IPS-NIHi7 (cell line): Measurements from ENCODE around the gene SIPA1L3.

Experiments
- DNase-seq: peaks from one replicate; pipeline ENCODE4 v3.0.0; 2012; ENCODE audit warnings: mixed read lengths; ENCODE audit errors: extremely low spot score

SIPA1L3 gene

DNA sequence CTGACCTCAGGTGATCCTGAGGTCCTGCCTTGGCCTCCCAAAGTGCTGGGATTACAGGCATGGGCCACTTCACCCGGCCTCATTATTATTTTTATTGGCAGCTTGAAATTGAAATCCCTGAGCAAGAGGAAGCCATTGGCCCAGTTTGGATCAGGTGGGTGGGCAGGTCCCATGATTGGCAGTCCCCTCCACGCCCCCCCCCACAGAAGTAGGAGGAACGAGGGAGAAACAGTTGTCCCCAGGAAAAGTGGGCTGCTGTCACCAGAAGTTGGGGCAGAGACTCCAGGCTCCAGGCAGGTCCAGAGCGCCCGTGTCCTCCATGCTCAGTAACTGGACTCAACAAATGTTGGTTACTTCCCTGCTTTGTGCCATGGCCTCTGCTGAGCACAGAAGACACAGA, 70.4 kb downstream of the SIPA1L3 start:
- no peak for DNase-seq

DNA sequence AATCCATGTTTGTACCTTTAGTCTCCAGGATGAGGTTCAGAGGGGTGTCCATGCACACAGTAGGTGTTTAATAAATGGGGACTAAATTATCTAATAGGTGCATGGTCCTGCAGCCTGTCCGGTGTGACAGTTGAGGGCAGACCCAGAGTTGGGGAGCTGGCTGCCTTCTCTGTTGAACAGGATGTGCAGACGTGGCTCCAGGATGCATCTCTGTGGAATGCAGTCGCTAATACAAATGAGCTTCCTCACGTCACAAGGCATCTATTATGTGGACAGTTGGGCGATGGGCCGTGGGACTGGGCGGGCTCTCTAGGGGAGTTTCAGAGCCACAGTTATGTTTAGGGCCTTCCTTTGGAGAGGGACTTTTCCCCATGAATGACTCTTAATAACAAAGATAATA, 71.0 kb downstream of the SIPA1L3 start:
- no peak for DNase-seq

DNA sequence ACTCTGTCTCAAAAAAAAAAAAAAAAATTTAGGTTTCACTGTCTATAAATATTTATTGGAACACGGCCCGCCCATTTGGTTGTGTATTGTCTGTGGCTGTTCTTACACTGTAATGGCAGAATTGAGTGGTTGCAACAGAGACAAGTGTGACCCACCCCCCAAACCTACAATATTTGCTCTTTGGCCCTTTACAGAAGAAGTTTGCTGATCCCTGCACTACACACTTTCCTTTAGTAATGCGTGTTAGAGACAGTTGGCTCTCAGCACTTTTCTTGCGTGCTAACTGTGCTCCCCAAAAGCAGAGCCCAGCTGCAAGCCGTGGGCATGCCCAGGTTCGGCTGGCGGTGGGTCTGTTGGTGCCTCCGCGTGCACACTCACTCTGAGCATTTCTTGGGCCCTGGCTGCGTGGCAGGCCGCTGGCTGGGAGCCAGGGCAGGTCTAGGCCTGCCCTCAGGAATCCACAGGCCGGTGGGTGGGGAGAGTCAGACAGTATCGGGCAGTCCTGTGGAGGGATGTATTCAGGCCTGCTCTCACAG, 72.6 kb downstream of the SIPA1L3 start:
- DNase-seq: no peak

DNA sequence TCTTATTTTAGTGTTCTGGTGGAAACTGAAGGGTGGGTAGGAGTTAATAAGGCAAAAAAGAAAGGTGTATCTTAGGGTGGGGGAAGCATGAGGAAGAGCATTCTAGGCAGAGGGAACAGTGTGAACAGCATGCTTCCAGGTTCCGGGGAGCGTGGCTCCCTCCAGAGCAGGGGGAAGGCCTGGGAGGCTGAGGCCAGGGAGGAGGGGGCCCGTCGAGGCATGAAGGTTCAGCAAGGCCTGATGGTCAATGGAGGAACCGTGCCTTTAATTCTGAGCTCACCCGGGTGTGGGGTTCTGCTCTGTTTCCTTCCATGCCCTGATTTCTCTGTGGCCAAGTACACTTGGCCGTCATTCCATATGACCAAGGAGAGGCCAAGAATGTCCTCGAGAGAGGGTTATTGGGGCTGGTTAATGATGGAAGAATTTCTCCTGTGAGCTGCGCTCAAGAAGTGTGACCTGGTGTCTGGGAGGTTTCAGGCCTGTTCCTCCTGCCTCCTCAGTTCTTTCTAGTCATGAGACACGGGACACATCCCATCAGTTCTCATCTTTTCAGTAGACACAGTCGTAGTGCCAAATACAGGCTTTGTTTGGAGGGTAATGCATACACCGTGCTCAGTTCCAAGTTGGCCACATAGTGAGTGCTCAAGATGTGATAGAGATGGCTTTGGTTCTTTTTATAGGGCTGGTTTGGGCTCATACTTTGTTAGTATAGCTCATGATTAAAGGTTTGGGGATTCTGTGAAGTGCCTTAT, 73.6 kb downstream of the SIPA1L3 start:
- DNase-seq: no peak

DNA sequence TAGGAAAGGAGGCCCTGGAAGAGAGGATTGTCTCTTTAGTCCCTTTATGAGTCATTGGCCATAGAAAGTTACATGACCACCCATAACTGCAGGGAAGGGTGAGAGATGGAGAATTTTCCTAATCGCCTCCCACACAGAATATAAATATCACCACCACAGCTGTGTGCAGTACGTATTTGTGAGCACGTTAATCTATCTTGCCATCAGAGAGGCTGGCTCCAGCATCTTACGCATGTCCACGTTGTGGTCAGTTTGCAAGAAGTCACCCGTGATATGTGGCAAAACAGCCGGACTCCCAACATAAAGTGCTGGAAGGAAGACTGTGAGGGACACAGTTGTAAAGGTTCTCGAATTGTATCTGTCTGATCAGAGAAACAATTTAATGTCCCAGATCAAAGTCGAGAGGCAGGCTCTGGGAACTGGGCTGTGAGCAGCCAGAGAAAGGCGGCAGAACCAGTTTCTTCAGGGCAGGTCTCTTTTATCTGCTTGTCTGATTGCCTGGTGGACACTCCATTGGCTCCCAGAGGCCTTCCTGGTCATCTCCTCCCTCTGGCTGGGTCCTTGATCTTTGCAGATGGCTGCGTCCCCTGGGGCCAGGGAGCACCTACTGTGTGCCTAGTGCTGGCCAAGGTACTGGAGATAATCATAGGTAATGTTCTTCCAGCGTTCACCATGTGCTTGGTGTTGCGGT, 74.9 kb downstream of the SIPA1L3 start:
- no peak for DNase-seq

DNA sequence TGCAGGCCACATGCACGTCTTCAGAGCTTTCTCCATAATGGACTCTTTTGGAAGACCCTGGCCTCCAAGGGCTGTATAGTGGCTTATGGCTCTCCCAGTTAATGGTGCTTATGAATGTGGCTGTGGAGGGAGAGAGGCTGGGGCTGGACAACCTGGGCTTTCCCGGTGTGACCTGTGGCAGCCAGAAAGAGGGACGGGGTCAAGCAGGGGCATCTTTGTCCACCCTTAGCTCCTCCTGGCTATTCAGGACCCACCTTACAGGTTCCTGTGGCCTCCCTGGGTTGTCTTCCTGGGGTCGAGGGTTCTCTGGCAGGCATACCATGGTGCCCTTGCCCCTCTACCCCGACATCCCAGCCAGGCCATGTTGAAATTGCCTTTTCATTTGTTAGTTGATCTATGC, 75.6 kb downstream of the SIPA1L3 start:
- DNase-seq: no peak

DNA sequence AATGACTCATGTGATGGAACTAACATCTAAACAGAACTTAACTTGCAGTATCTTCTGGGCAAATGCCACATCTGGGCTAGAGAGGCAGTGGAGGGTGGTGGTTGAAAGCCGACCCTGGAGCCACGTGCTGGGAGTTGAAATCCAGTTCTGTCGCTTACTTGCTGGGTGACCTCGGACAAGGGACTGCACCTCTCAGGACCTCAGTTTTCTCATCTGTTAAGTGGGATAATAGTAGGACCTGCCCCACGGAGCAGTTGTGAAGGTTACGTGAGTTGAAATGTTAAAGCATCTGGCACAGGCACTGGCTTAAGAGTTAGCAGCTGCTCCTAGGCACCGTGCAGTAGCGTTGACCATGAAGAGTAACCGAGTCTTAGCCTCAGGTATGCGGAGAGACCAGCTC, 76.1 kb downstream of the SIPA1L3 start:
- DNase-seq: no peak

- no peak for DNase-seq
Measured at GRCh38 chr19:37983916-37984315, 76.9 kb downstream of the SIPA1L3 start.

DNA sequence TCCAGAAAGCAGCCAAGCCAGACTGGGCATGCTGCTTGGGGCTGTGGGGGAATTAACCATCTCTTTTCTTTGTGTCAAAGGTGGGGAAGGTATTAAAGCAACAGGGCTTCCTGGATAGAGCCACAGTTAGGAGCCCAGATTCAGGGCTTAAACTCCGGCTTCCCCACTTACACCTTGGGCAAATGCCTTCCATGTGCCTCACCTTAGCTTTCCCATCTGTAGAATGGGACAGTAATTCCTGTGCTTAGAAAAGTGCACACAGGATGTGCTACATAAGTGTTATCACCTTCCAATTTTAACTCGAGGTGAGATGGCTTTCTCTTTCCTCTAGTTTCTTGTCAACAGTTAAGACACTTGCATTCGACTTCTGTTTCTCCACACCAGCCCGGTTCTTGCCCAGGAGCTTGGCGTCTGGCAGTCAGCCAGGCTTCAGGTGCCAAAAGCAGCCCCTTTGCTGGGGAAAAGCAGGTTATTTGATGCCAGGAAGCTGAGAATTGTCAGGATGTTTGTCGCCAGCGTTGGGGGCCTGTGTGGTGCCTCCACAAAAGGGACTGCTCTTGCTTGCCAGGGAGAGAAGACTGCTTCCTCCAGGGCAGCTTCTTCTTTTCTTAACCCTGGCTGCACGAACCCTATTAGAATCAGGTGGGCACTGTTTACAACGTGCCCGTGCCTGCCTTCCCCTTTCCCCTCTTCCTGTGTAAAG, 79.2 kb downstream of the SIPA1L3 start:
- DNase-seq: no peak

DNA sequence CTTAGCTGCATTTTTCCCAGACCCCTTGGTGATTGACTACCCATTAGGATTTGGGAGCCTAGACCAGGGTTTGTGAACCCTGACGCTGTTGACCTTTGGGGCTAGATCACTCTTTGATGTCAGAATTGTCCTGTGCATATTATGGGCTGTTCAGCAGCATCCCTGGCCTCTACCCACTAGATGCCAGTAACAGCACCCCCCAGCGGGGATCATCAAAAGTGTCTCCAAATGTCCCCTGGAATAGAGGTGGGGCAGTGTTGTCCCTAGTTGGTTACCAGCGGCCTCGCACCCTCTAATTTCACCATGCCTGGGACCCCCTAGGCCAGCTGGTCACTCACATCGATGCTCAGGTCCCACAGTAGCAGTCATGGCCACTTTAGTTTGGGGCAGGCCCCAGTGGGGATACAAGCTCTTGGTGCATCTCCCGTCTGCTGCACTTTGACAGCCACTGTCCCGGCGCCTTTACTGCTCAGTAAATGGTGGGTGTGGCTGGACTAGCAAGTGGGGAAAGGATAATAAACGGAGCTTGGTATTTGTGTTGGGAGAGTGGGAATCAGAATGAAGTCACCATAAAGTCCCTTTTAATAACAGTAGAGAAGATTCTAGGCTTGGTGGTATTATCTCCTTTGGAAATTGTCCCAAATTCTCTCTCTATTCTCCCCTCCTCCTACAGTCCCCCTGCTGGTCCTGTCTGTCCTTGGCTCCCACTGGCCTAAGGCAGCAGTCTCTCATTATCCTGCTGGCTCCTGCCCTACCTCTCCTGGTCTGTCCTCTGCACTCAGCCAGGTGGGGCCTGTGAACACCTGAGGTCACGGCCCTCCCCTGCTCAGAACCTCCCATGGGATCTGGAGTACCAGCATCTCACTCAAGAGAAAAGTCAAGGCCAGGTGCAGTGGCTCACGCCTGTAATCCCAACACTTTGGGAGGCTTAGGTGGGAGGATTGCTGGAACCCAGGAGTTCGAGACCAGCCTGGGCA, 80.6 kb downstream of the SIPA1L3 start:
- DNase-seq: no peak

DNA sequence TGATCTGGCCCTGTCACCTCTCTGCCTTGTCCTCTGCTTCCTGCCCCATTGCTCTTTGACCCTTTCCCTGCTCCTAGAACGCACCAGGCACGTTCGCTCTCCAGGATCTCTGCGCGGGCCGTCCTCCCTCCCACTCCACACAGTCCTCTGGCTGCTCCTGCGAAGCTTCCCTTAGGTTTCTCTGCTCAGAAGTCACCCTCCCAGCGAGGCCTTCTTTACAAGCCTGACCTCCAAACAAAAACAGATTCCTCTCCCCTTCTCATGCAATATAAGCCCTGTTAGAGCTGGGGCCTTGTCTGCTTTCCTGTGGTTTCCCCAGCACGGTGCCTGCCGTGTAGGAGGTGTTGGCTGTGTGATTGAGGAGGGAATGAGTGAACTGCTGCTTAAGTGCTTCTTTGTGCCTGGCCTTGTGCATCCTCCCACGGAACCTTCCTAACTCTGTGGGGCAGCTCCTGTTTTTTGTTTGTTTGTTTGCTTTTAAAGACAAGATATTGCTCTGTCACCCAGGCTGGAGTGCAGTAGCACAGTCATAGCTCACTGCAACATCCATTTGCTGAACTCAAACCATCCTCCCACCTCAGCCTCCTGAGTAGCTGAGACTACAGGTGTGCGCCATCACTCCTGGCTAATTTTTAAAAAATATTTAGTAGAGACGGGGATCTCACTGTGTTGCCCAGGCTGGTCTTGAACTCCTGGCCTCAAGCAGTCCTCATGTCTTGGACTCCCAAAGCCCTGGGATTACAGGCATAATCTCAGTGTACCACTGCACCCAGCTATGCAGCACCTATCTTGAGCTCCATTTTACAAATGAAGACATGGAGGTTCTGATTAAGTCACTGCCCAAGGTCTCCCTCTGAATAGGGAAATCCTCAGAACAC, 82.0 kb downstream of the SIPA1L3 start:
- peak; percentile 32 for DNase-seq

DNA sequence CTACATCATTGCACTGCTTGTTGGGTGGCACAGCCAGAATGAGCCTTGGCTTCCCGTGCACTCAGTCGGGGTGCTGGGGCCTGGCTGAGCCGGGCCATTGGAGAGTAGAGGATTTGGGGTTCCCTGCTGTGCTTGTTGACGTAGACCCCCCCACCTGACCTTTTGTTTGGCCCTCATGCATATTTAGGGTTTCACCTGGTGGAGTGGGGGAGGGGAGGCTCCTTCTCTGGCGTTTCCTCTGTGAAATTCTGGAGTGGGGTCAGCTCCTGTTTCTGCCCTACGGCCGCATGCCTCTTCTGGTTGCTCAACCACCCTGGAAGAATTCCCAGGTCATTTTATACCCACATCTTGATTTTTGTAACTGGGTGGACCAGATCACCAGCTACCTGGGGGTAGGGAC, 82.8 kb downstream of the SIPA1L3 start:
- no peak for DNase-seq

- no peak for DNase-seq
Measured at GRCh38 chr19:37990362-37990761, 83.4 kb downstream of the SIPA1L3 start.

DNA sequence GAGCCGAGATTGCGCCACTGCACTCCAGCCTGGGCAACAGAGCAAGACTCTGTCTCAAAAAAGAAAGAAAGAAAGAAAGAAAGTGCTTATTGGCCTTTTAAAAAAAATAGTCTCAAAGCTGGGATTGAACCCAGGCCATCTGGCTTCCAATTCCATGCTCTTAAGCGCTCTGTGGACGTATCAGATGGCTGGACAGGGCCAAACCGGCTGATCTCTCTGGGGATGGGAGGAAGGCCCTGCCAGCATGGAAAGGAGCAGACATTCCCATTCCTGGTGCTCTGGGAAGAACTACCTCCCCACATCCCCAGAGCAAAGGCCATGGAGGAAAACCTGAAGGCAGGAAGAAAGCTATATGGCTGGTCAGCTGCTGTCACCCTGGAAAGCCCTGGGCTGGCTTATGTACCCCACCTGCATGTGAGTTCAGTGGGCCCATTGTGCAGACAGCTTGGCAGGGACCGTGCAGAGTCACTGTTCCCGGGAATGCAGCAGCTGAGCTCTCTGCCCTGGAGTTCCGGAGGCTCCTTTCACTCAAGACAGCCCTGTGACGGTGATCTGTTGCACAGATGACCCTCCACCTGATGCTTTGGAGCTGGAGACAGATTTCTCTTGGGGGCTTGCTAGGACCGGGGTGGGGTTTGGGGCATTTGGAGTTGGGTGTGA, 84.3 kb downstream of the SIPA1L3 start:
- no peak for DNase-seq

- DNase-seq: no peak
Measured at GRCh38 chr19:37991841-37992248, 84.8 kb downstream of the SIPA1L3 start.

GRCh38 chr19:37992761-37993160, 85.8 kb downstream of the SIPA1L3 start:
- no peak for DNase-seq

DNA sequence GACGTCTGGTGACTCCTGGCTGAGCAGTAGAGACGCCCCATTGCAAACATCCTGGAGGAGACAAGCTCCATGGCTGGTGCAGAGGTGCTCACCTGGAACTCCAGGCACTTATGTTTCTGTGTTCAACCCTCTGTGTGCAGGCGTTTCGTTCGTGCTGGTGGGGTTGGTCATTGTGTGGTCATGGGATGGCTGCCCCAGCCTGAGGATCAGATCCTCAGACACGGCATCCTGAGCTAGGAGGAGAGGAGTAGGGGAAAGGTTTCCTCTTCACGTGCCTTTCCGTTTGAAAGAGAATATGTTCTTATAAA, 87.8 kb downstream of the SIPA1L3 start:
- no peak for DNase-seq

- no peak for DNase-seq
Measured at GRCh38 chr19:37995346-37995745, 88.3 kb downstream of the SIPA1L3 start.

- no peak for DNase-seq
Measured at GRCh38 chr19:37997911-37998344, 90.9 kb downstream of the SIPA1L3 start.

DNA sequence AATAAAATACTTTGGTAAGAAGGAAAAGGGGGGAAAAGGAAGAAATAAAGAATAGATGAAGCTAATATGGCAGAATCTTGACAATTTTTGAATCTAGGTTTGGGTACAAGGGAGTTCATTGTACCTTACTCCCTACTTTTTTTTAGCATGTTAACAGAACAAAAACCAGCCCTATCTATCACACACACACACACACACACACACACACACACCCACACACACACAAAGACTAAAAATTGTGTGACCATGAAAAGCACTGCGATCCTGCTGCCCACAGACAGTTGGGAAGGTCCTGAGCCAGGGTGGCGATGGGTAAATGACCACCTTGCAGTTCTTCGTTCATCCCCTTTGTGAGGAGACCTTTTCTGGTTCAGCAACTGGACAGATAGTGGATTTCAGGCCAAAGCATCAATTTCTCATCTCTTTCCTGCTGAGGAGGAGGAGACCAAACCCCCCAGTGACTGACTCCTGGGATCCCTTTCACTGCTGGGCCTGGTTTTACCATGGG, 91.8 kb downstream of the SIPA1L3 start:
- no peak for DNase-seq
